ENCODE measurements around the gene KRTAP2-3.
"Not testable (repeated sequence)": the region's sequence is repeated elsewhere in the genome, so short reads cannot be mapped to it uniquely, and the experiment has no call there.

Gene KRTAP2-3

DNA sequence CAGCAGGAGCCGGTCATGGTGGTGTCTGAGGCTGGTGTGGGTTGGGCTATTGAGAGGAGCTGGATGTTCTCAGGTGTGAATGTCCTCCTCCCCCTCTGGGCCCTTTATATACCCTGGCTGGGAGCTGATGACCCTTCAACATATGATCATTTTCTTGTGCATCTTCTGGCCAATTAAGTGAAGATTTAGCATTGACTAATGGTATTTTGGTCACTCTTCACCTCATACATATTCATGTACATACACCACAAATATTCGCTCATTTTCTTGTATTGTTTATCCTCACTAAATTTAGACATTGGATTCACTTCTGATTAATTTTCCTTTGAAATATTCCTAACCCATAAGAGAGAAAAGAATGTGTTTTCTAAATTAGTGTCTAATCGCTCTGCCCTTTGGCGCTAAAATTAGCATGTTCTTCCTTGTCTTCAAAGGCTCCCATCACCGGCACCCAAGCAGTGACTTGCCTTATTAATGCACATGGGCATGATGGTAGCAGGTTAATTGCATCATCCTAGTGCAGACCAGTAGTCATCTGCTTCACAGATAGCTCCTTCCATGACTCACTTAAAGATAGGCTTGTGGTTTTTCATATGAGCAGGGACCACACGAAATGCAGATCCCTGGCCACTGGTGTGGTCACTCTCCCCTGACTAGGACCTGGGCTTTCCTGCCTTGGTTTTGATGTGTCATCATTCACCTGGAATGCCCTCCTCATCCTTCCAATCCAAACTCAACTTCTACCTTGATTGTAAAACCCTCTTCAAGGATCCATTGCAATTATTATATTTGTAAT is 6.1 kb upstream of the KRTAP2-3 start, which contains the start of gene KRTAP2-4:
Gene KRTAP2-4, minus strand, starts transcription at position 51 of the 796 bp plus-strand sequence. Its CDS starts 34 bp downstream, at position 17.
- no peak for DNase-seq

DNA sequence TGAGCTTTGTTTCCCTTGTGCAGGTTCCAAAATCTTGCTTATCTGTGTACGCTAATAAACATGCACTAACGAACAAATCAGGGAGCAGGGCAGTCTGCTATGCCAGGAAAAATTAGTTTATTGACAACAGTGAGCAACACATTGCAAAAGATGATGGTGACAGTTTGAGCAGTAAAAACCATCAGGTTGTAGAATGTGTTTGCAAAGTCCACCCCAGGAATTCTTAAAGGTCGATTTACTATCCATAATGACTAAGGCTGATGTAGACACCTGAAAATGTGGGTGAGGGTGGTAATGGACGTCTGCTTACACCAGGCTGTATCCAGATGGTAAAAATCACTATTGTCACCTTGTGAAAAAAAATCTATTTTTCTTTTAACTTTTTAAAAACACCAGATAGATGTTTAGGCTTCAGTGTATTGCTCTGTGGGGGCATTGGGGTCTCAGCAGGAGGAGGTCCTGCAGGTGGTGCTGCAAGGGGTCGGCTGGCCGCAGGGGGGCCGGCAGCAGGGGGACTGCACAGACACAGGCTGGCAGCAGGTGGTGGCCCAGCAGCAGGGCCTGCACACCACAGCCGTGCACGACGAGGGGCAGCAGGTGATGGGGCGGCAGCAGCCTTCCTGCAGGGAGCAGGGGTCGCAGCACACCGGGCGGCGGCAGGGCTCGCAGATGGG is 5.2 kb upstream of the KRTAP2-3 start:
- DNase-seq: not testable (repeated sequence)

DNA sequence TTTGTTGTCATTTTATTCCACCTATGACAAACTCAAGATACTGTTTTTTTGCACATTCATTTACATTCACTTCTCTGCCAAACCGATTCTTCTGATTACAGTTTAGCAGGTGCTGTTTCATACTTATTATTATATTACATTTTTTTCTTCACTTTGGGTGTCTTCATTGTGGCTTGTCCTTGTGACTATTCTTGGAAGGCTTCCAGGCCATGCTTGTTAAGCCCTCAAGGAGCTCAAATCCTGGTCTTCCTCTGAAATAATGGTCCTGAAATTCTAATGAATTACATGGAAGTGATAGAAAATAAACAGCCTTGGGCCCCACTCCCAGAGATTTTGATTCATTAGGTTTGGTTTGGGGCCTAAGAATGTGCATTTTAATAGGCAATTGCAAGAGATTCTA is 4.4 kb upstream of the KRTAP2-3 start:
- DNase-seq: no peak

DNA sequence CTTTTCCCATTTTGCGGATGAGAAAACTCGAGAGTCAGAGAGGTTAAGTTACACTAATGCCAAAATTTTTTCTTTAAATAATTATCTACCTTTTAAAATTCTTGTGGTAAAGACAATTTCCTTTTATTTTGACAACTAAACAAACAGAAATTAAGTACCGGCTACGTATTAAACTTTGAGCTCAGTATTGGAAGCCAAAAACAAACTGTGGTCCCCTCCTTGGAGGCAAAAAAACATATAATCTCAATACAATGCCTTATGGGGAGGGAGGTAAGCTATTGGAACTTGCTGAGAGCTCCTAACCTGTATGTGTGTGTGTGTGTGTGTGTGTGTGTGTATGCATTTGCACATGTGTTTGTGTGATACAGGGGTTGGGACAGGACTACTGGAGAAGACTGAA is 3.5 kb upstream of the KRTAP2-3 start:
- DNase-seq: no peak

DNA sequence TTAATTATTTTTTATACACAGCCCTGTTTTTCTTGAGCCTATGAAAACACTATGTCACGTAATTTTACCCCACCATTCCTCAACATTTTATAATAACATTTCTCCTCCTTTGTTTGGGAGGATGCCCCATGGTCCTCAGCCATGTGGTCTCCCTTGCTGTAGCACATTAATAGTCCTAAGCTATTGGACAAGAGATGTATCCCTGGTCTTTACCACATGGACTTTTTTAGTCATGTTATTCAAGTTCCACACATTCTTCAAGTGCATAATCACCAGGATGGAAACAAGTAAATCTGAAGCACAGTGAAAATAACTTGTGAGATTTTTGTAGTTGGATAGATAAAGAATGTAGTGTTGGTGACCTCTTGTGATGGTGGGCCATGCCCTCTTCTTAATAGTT is 2.0 kb upstream of the KRTAP2-3 start:
- DNase-seq: no peak

DNA sequence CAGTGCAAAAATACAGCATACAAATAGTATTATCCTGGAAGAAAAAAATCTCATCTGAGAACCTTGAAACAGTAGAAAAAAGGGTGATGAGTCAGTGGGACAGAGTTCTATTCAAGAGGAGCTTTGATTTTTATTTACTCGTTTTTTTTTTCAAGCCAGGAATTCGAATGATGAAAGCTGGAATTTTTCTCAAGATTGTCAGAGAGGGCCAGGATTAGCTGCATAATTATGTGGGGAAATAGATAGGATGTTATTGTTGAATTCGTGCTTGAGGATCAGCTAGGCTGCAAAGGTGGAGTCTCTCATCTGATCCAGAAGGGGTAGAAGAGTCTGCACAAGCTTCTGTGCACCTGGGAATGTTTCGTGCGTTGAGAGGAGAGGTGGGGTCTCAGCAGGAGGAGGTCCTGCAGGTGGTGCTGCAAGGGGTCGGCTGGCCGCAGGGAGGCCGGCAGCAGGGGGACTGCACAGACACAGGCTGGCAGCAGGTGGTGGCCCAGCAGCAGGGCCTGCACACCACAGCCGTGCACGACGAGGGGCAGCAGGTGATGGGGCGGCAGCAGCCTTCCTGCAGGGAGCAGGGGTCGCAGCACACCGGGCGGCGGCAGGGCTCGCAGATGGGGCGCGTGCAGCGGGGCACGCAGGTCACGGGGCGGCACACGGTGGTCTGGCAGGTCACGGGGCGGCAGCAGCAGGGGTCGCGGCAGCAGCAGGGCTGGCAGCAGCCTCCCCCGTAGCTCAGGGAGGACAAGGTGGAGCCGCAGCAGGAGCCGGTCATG is 450 bp downstream of the KRTAP2-3 start:
- DNase-seq: not testable (repeated sequence)

DNA sequence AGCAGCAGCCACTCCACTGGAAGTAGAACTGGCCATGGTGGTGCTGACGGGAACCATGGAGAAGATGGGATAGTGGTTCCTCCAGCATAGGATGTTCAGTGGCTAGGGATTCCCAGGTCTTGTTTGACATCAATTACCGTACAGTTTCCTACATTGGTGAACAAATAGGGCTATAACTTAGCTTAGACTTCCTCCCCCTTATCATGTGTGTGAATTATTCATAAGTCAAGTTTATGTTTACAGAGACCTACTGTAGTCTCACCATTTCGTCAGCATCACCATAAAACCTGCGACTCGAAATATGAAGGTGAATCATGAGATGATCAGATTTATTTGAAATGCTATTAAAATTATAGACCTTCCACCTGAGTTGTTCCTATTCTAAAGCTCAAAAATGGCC is 1.2 kb downstream of the KRTAP2-3 start:
- DNase-seq: no peak

DNA sequence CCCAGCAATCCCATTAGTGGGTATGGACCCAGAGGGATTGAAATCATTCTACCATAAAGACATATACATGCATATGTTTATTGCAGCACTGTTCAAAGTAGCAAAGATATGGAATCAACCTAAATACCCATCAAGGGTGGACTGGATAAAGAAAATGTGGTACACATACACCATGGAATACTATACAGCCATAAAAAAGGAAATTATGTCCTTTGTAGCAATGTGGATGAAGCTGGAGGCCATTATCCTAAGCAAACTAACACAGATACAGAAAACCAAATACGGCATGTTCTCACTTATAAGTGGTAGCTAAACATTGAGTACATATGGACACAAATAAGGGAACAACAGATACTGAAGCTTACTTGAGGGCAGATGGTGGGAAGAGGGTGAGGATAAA is 2.4 kb downstream of the KRTAP2-3 start:
- no peak for DNase-seq

DNA sequence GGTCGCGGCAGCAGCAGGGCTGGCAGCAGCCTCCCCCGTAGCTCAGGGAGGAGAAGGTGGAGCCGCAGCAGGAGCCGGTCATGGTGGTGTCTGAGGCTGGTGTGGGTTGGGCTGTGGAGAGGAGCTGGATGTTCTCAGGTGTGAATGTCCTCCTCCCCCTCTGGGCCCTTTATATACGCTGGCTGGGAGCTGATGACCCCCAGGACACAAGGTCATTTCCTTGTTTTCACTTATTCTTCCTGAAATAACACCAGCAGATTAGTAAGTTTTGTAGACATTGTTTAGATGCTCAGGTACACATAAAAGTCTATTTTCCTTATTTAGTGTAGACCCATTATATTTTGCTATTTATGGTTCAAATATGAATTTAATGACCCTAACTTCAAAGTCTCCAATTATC is 4.8 kb downstream of the KRTAP2-3 start, which contains the start of gene KRTAP2-2:
Gene KRTAP2-2, minus strand, starts transcription at position 101 of the 400 bp plus-strand sequence. Its CDS starts 19 bp downstream, at position 82.
- not testable (repeated sequence) for DNase-seq

DNA sequence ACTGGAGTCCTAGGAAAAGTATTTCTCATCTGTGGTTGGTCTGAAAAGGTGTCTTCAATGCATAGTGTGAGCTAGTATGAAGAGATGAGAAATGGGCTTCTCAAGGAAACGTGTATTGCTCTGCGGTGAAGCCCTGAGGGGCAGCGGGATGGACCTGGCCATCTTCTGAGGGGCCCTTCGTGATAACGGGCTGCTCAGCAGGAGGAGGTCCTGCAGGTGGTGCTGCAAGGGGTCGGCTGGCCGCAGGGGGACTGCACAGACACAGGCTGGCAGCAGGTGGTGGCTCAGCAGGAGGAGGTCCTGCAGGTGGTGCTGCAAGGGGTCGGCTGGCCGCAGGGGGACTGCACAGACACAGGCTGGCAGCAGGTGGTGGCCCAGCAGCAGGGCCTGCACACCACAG is 5.4 kb downstream of the KRTAP2-3 start:
- not testable (repeated sequence) for DNase-seq

DNA sequence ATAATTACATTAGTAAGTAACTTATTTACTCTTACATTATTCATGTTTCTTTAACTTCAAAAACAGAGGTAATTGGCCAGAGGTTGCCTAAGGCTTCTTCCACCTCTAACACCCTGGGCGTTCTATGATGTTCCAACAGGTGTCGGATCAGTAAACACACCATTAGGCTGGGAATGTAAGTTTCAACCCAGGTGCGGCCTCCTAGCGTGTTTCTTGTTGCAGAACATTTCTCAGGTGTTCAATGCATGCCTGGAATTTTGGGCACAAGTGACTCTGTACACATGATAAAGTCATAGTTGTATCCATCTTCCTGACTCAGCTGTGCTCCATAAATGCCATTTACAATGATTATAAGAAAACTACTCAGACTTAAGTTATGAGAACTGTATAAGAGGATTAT is 5.9 kb downstream of the KRTAP2-3 start:
- no peak for DNase-seq

DNA sequence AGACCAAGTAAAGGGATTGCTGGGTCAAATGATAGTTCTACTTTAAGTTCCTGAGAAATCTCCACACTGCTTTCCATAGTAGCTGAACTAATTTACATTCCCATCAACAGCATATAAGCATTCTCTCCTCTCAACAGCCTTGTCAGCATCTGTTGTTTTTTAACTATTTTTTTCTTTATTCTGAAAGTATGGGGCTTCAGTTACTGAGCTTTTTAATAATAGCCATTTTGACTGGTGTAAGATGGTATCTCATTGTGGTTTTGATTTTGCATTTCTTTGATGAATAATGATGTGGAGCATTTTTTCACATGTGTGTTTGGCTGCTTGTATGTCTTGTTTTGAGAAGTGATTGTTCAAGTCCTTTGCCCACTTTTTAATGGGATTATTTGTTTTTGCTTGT is 7.3 kb downstream of the KRTAP2-3 start:
- DNase-seq: no peak

DNA sequence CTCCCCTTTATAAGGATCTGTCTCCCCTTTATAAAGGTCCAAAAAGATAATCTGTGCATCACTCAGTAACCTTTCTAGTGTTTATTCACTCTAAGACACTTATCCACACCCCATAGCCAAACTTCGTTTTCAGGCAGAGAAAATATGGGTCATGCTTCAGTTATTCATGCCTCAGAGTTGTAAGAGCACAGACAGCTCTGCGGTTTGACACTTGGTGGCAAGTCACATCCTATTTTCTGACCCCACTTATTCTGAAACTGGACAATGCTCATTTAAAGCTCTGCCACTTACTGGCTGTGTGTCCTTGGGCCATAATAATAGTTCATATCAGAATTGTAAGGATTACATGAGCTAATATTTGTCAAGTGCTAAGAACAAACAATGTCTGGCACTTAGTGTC is 10.8 kb downstream of the KRTAP2-3 start:
- no peak for DNase-seq

DNA sequence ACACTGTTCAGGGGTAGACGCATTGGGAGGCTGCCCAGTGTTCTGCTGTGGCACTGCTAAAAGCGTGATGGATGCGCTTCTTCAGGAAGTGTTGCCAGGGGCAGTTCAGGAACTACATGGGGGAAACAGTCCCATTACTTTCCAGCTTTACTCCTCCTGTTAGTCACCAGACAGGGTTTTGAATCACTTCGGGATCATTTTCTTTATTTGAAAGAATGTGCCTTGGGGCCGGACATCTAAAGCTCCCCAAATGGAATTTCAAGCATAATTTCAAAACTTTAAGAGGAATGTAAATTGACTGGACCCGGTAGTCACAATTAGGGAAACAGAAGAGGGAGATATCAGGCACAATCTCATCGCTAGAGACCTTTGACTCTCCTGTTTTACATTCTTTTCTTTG is 11.5 kb downstream of the KRTAP2-3 start:
- no peak for DNase-seq

DNA sequence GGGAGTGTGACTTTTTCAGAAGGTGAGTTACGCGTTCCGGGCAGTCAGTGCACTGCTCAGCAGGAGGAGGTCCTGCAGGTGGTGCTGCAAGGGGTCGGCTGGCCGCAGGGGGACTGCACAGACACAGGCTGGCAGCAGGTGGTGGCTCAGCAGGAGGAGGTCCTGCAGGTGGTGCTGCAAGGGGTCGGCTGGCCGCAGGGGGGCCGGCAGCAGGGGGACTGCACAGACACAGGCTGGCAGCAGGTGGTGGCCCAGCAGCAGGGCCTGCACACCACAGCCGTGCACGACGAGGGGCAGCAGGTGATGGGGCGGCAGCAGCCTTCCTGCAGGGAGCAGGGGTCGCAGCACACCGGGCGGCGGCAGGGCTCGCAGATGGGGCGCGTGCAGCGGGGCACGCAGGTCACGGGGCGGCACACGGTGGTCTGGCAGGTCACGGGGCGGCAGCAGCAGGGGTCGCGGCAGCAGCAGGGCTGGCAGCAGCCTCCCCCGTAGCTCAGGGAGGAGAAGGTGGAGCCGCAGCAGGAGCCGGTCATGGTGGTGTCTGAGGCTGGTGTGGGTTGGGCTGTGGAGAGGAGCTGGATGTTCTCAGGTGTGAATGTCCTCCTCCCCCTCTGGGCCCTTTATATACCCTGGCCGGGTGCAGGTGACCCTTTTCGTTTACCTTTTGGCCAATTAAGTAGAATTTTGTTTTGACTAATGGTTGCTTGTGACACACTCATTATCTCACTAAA is 13.0 kb downstream of the KRTAP2-3 start, which contains the start of gene KRTAP2-1:
Gene KRTAP2-1, minus strand, starts transcription at position 582 of the 731 bp plus-strand sequence. Its CDS starts 49 bp downstream, at position 533.
- not testable (repeated sequence) for DNase-seq

DNA sequence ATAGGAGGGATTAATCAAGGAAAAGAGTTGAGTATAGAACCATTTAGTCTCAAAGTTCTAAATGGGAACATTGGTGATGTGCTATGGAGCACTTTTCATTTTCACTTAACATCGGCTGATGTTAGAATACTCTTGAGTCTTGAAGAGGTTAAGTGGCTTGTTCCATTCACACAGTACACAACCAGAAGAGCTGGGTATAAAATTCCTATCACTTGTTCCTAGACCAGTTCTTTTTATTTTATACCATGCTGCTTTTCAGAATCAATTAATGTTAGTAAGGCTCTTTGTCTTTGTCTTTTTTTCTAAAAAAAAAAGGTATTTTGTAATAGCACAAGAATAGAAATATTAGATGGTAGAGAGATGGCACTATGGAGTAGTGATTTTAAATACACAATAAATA is 17.0 kb downstream of the KRTAP2-3 start:
- no peak for DNase-seq

DNA sequence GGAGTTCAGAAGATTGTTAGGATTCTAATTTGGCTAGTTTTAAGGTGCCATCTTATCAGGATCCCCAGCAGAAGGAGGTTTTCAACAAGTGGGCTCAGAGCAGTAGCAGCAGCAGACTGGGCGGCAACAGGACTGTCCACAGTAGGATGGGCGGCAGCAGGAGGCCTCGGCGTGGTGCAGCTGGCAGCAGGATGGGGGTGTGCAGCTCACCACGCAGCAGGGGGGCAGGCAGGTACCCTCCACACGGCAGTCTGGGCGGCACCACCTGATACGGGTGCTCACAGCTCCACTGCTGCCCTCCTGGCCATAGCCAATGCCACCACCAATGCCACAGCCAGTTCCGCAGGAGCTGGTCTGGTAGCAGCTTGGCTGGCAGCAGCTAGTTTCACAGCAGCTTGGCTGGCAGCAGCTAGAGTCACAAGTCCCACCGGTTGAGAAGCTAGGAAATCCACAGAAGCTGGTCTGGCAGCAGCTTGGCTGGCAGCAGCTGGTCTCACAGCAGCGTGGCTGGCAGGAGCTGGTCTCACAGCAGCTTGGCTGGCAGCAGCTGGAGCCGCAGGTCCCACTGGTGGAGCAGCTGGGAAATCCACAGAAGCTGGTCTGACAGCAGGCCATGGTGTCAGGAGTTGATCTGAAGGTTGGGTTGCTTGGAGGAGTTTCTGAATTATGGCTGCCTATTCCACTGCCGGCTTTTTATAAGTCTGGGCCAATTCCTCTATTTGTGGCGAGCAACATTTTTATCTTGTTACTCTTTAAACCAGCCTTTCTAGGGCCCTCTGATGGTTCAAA is 18.9 kb downstream of the KRTAP2-3 start, which contains the start of gene KRTAP1-1:
Gene KRTAP1-1, minus strand, starts transcription at position 668 of the 789 bp plus-strand sequence. Its CDS starts 53 bp downstream, at position 615.
- DNase-seq: not testable (repeated sequence)

DNA sequence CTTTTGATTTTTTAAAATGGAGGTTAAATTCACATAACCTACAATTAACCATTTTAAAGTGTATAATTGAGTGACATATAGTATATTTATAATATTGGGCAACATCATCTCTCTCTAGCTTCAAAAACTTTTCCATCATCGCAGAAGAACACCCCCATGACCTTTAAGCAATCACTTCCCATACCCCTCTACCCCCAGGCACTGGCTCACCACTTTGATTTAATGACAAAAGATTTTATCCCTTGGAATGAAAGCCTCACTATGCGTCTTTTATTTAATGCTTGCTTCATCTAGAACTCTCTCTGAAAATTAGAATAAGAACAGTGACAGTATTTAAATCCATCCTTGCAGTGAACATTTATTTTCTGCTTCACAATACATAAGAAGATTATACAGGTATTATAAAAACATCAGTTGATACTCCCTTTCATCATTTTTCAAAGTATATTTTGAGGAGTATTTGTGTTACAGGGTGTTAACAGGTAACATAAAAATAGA is 22.0 kb downstream of the KRTAP2-3 start:
- no peak for DNase-seq

DNA sequence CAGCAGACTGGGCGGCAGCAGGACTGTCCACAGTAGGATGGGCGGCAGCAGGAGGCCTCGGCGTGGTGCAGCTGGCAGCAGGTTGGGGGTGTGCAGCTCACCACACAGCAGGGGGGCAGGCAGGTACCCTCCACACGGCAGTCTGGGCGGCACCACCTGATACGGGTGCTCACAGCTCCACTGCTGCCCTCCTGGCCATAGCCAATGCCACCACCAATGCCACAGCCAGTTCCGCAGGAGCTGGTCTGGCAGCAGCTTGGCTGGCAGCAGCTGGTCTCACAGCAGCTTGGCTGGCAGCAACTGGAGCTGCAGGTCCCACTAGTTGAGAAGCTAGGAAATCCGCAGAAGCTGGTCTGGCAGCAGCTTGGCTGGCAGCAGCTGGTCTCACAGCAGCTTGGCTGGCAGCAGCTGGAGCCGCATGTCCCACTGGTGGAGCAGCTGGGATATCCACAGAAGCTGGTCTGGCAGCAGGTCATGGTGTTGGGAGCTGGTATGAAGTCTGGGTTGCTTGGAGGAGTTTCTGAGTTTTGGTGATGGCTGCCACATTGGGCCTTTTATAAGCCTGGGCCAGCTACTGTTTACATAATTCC is 25.5 kb downstream of the KRTAP2-3 start, which contains the start of gene KRTAP1-3:
Gene KRTAP1-3, minus strand, starts transcription at position 529 of the 590 bp plus-strand sequence. Its CDS starts 53 bp downstream, at position 476.
- DNase-seq: not testable (repeated sequence)

DNA sequence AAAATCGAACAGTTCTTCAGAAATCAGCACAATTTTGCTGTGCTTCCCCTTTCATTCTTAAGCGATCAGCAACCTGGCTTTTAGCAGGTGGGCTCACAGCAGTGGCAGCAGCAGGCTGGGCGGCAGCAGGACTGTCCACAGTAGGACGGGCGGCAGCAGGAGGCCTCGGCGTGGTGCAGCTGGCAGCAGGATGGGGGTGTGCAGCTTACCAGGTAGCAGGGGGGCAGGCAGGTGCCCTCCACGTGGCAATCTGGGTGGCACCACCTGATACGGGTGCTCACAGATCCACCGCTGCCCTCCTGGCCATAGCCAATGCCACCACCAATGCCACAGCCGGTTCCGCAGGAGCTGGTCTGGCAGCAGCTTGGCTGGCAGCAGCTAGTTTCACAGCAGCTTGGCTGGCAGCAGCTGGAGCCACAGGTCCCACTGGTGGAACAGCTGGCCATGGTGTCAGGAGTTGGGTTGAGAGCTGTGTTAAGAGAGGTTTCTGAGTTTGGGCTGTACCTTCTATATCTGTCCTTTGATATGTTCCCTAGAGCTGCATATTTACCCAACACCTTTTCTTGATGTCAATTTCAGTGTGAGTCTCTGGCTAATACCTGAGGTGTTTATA is 30.2 kb downstream of the KRTAP2-3 start, which contains the start of gene KRTAP1-4:
Gene KRTAP1-4, minus strand, starts transcription at position 563 of the 613 bp plus-strand sequence. Its CDS starts 117 bp downstream, at position 446.
- DNase-seq: no peak
